Prostate gland (tissue), 2 donors: ENCODE measurements around the gene CDC42BPB.

ENCODE experiments used
- POLR2A ChIP-seq: fragments of 450-650 bp; IDR thresholded peaks from one replicate; pipeline ENCODE4 v1.6.1; 2016; ENCODE audit warnings: antibody characterized with exemption, mild to moderate bottlenecking
- TF ChIP-seq, protein P1 (sequence below), 4 experiments: fragments of 200-600 bp in 2 of 4; fragments of 450-650 bp in 2 of 4; sonication (generic) in 2 of 4; IDR thresholded peaks; 1 replicate in 3 of 4; 2 replicates in 1 of 4; pipeline ENCODE4 v1.5.1; 2016 to 2019; ENCODE audit warnings: antibody characterized with exemption in 4 of 4, mild to moderate bottlenecking in 2 of 4, moderate library complexity in 2 of 4

DNA sequence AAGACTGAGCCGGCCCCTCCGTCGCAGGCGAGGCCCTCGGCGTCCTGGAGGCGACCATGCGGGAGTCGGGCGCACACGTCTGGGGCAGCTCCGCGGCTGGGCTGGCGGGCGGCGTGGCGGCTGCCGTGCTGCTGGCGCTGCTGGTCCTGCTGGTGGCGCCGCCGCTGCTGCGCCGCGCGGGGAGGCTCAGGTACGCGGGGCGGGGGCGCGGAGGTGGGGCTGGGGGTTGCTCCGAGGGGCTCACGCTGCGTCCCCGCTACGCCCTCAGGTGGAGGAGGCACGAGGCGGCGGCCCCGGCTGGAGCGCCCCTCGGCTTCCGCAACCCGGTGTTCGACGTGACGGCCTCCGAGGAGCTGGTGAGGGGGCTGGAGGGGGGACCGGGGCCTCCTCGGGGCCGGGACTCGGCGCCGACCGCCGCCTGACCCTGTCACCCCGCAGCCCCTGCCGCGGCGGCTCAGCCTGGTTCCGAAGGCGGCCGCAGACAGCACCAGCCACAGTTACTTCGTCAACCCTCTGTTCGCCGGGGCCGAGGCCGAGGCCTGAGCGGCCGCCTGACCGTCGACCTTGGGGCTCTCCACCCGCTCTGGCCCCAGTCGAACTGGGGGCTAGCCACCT is 127.1 kb downstream of the CDC42BPB start:
- TF ChIP-seq POLR2A = no peak
- TF ChIP-seq, protein P1, sequence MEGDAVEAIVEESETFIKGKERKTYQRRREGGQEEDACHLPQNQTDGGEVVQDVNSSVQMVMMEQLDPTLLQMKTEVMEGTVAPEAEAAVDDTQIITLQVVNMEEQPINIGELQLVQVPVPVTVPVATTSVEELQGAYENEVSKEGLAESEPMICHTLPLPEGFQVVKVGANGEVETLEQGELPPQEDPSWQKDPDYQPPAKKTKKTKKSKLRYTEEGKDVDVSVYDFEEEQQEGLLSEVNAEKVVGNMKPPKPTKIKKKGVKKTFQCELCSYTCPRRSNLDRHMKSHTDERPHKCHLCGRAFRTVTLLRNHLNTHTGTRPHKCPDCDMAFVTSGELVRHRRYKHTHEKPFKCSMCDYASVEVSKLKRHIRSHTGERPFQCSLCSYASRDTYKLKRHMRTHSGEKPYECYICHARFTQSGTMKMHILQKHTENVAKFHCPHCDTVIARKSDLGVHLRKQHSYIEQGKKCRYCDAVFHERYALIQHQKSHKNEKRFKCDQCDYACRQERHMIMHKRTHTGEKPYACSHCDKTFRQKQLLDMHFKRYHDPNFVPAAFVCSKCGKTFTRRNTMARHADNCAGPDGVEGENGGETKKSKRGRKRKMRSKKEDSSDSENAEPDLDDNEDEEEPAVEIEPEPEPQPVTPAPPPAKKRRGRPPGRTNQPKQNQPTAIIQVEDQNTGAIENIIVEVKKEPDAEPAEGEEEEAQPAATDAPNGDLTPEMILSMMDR (IDR thresholded peaks at IDR 0.05) = no peak
